ENCODE data around the gene SLC52A3. TPM values are rescaled to one million over a fixed set of nuclear protein-coding genes. Genes with fewer than 3 reads are reported as not detected.
A peak's percentile ranks its signal among the peaks of the same experiment; 100 is the strongest.
"Not testable (repeated sequence)": the region's sequence is repeated elsewhere in the genome, so short reads cannot be mapped to it uniquely, and the experiment has no call there.

Gene SLC52A3
- 10 to 100 TPM; 12.0 to 48.6 (median 15.4) TPM for total RNA-seq
- long read RNA-seq, donor 1, transcript SLC52A3-206 (5 exons, 2,611 nt), result minor isoform, 6 of 29 reads
- long read RNA-seq, donor 1, transcript SLC52A3-201 (6 exons, 2,654 nt), result major isoform, 12 of 29 reads
- long read RNA-seq, donor 1, partial matches to known transcripts, result 4 of 29 reads
- long read RNA-seq, donor 1, other reads (novel, unspliced or antisense), result 7 of 29 reads
- long read RNA-seq, donor 2, partial matches to known transcripts, result 1 of 9 reads
- long read RNA-seq, donor 2, other reads (novel, unspliced or antisense), result 3 of 9 reads

GRCh38 chr20:768426-768978 lies at the start of gene SLC52A3:
Gene SLC52A3, minus strand, starts transcription at chr20:768500. Its CDS starts 2,726 bp downstream, at chr20:765774.
- H3K9me3 ChIP-seq, result no peaks in the 10 kb centered on the region
- peaks cover 19% of the 10 kb centered on the region for H3K4me1 ChIP-seq (ENCODE audit: low read depth)
- DNase-seq (peak; percentile 87 to 91 (median 87)), ATAC-seq (peak; percentile 91)
- TF ChIP-seq CTCF (IDR thresholded peaks at IDR 0.05), result no peak
- H3K36me3 ChIP-seq (ENCODE audit: low read depth), result no peaks in the 10 kb centered on the region
- intact Hi-C loops (cut with DNase I, micrococcal nuclease), result no loop called here
- no peak within 1 kb of the TSS for H3K4me3 ChIP-seq

GRCh38 chr20:815914-816606 lies 47.8 kb upstream of the SLC52A3 start:
- no peaks in the 10 kb centered on the region for H3K9me3 ChIP-seq
- intact Hi-C loops (cut with DNase I, micrococcal nuclease), result loop anchor here (2.0 to 5.0 kb wide), 2 partner anchors 141 to 397 kb away; no protein-coding TSS in a partner anchor

GRCh38 chr20:815226-815625 lies 46.9 kb upstream of the SLC52A3 start:
- Histone ChIP-seq H3K4me1 (ENCODE audit: low read depth) (no peaks in the 10 kb centered on the region), H3K36me3 (ENCODE audit: low read depth) (no peaks in the 10 kb centered on the region), H3K9me3 (no peaks in the 10 kb centered on the region), H3K4me3 (no peak overlapping the region)
- DNase-seq, result no peak
- intact Hi-C loops (cut with DNase I, micrococcal nuclease), result loop anchor here (5.0 kb wide), 1 partner anchor 142 kb away; no protein-coding TSS in a partner anchor
- ATAC-seq, result no peak
- TF ChIP-seq CTCF (IDR thresholded peaks at IDR 0.05), result no peak

More at GRCh38 chr20:815914-816606, 47.8 kb upstream of the SLC52A3 start:
- peak; percentile 97 for TF ChIP-seq CTCF (IDR thresholded peaks at IDR 0.05)
- no peak overlapping the region for H3K4me3 ChIP-seq
- ATAC-seq (peak; percentile 75), DNase-seq (peak in 2 of 3 donors; percentile 54 to 56)
- H3K4me1 ChIP-seq (ENCODE audit: low read depth), result no peaks in the 10 kb centered on the region
- no peaks in the 10 kb centered on the region for H3K36me3 ChIP-seq (ENCODE audit: low read depth)

- no peaks in the 10 kb centered on the region for H3K4me1 ChIP-seq (ENCODE audit: low read depth)
- TF ChIP-seq CTCF (IDR thresholded peaks at IDR 0.05), result no peak
- H3K4me3 ChIP-seq, result no peak overlapping the region
- intact Hi-C loops (cut with DNase I, micrococcal nuclease), result no loop called here
- no peaks in the 10 kb centered on the region for H3K9me3 ChIP-seq
- no peaks in the 10 kb centered on the region for H3K36me3 ChIP-seq (ENCODE audit: low read depth)
- ATAC-seq (no peak), DNase-seq (no peak)
Measured at GRCh38 chr20:813390-813789, 45.1 kb upstream of the SLC52A3 start.

GRCh38 chr20:812435-812814 lies 44.1 kb upstream of the SLC52A3 start:
- H3K4me3 ChIP-seq; H3K9me3 ChIP-seq; DNase-seq; intact Hi-C loops (cut with DNase I, micrococcal nuclease); ATAC-seq; H3K4me1 ChIP-seq (ENCODE audit: low read depth); H3K36me3 ChIP-seq (ENCODE audit: low read depth): not testable (repeated sequence)

GRCh38 chr20:811776-812434 lies 43.6 kb upstream of the SLC52A3 start:
- intact Hi-C loops (cut with DNase I, micrococcal nuclease), result not testable (repeated sequence)

More at GRCh38 chr20:811776-812434, 43.6 kb upstream of the SLC52A3 start:
- not testable (repeated sequence) for H3K4me1 ChIP-seq (ENCODE audit: low read depth); H3K9me3 ChIP-seq; H3K36me3 ChIP-seq (ENCODE audit: low read depth); H3K4me3 ChIP-seq; ATAC-seq; DNase-seq
